Dermis microvascular lymphatic vessel endothelial cell (primary cell): ENCODE data around the gene NPIPA5. TPM values are rescaled to one million over a fixed set of nuclear protein-coding genes. Genes with fewer than 3 reads are reported as not detected.
"Not testable (repeated sequence)": the region's sequence is repeated elsewhere in the genome, so short reads cannot be mapped to it uniquely, and the experiment has no call there.

Experiments used
- DNase-seq, 2 donors: peaks; one replicate each; pipeline versions ENCODE4 v3.0.0 to v3.0.0-alpha.2; 2010; ENCODE audit warnings: low read depth in 2 of 2
- total RNA-seq: library from RNA; depleted of rRNA; stranded (reverse); fragments of >200 nt; gene quantifications from 2 replicates; pipeline ENCODE4 v1.2.1, GENCODE V29; 2014

NPIPA5 gene
- total RNA-seq, 1 donor from 2014 or later = 0.64 TPM

GRCh38 chr16:15393025-15393424 lies 14.9 kb upstream of the NPIPA5 start:
- not testable (repeated sequence) for DNase-seq

GRCh38 chr16:15389916-15390315 lies 11.8 kb upstream of the NPIPA5 start:
- not testable (repeated sequence) for DNase-seq

GRCh38 chr16:15388060-15388459 lies 10.0 kb upstream of the NPIPA5 start:
- DNase-seq = not testable (repeated sequence)

GRCh38 chr16:15382810-15383209 lies 4.7 kb upstream of the NPIPA5 start:
- DNase-seq = not testable (repeated sequence)

- DNase-seq = not testable (repeated sequence)
Observed at GRCh38 chr16:15357495-15357894, 20.6 kb downstream of the NPIPA5 start.

GRCh38 chr16:15354846-15355245 lies 23.2 kb downstream of the NPIPA5 start:
- DNase-seq = not testable (repeated sequence)

- DNase-seq = not testable (repeated sequence)
Observed at GRCh38 chr16:15352852-15353251, 25.2 kb downstream of the NPIPA5 start.

GRCh38 chr16:15351745-15352144 lies 26.3 kb downstream of the NPIPA5 start:
- DNase-seq = not testable (repeated sequence)

GRCh38 chr16:15351251-15351650 lies 26.8 kb downstream of the NPIPA5 start:
- DNase-seq = not testable (repeated sequence)

- not testable (repeated sequence) for DNase-seq
Observed at GRCh38 chr16:15348721-15349120, 29.4 kb downstream of the NPIPA5 start.

- DNase-seq = not testable (repeated sequence)
Observed at GRCh38 chr16:15342337-15342736, 35.8 kb downstream of the NPIPA5 start.

- not testable (repeated sequence) for DNase-seq
Observed at GRCh38 chr16:15338986-15339385, 39.1 kb downstream of the NPIPA5 start.

- not testable (repeated sequence) for DNase-seq
Observed at GRCh38 chr16:15337974-15338605, 40.0 kb downstream of the NPIPA5 start.

- DNase-seq = not testable (repeated sequence)
Observed at GRCh38 chr16:15335609-15336008, 42.5 kb downstream of the NPIPA5 start.

- DNase-seq = not testable (repeated sequence)
Observed at GRCh38 chr16:15333969-15334368, 44.1 kb downstream of the NPIPA5 start.

GRCh38 chr16:15330978-15331377 lies 47.1 kb downstream of the NPIPA5 start:
- not testable (repeated sequence) for DNase-seq

GRCh38 chr16:15324954-15325353 lies 53.1 kb downstream of the NPIPA5 start:
- DNase-seq = not testable (repeated sequence)

- not testable (repeated sequence) for DNase-seq
Observed at GRCh38 chr16:15323373-15323772, 54.7 kb downstream of the NPIPA5 start.

GRCh38 chr16:15321221-15321620 lies 56.9 kb downstream of the NPIPA5 start:
- not testable (repeated sequence) for DNase-seq

GRCh38 chr16:15314562-15314961 lies 63.5 kb downstream of the NPIPA5 start:
- DNase-seq = not testable (repeated sequence)
